HFFc6 (cell line): Measurements from ENCODE around the gene ETFRF1. TPM values are rescaled to one million over a fixed set of nuclear protein-coding genes. Genes with fewer than 3 reads are reported as not detected.

Source experiments
- DNase-seq: peaks from one replicate; pipeline ENCODE4 v3.0.0-alpha.2; 2018
- H3K27ac Mint-ChIP-seq: 2 replicates; pipeline ENCODE4 v1.8.0; 2020; ENCODE audit warnings: mild to moderate bottlenecking, mixed read lengths
- H3K27me3 Mint-ChIP-seq: 2 replicates; pipeline ENCODE4 v1.8.0; 2021; ENCODE audit warnings: mild to moderate bottlenecking, moderate library complexity, mixed read lengths; ENCODE audit not compliant: insufficient read depth
- H3K36me3 Mint-ChIP-seq: 2 replicates; pipeline ENCODE4 v1.8.0; 2021; ENCODE audit warnings: low read depth, mixed read lengths
- H3K4me1 Mint-ChIP-seq: 2 replicates; pipeline ENCODE4 v1.8.0; 2020; ENCODE audit warnings: low read depth, mixed read lengths
- H3K4me3 Mint-ChIP-seq: 2 replicates; pipeline ENCODE4 v1.8.0; 2020; ENCODE audit warnings: mild to moderate bottlenecking, moderate library complexity, mixed read lengths
- H3K9me3 Mint-ChIP-seq: 2 replicates; pipeline ENCODE4 v1.8.0; 2020; ENCODE audit warnings: mild to moderate bottlenecking, mixed read lengths
- total RNA-seq, 6 experiments: library from RNA; stranded (reverse); fragmentation: NEBNext Ultra II Directional; extraction: Animal tissue kit (Norgen Biotek cat#: 25700); gene quantifications; 2 replicates in 1 of 6; 3 replicates in 5 of 6; pipeline ENCODE4 v1.2.3, GENCODE V29; 2021
- TF ChIP-seq, protein P1 (sequence below): fragments of 200-600 bp; sonication (generic); IDR thresholded peaks from 2 replicates; pipeline ENCODE4 v1.5.0; 2021; ENCODE audit warnings: antibody characterized with exemption, mild to moderate bottlenecking

The ETFRF1 gene
- total RNA-seq, 6 experiments from 2014 or later: 19.1 to 29.2 (median 25.7) TPM

DNA sequence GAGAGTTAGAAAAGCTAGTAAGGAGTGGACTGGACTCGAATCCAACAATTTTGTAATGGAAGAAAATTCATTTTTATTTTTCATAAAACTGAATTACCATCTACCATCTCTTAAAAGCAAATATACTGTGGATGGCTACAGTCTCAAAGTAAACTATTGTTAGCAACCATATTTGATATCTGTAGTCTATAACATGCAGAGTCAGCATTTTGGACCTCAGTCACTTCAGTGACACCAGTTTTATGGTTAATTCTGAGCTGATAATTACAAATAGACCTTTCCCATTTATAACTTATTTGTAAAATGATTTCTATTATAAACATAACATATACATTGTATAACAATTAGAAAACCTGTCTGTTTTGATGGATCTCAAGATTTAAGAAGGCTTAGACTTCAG is 53.7 kb downstream of the ETFRF1 start:
- DNase-seq: no peak
- H3K27me3 Mint-ChIP-seq: peaks cover 4% of the 10 kb centered on the region
- peaks cover 26% of the 10 kb centered on the region for H3K4me1 Mint-ChIP-seq
- H3K9me3 Mint-ChIP-seq: no peaks in the 10 kb centered on the region
- TF ChIP-seq, protein P1, sequence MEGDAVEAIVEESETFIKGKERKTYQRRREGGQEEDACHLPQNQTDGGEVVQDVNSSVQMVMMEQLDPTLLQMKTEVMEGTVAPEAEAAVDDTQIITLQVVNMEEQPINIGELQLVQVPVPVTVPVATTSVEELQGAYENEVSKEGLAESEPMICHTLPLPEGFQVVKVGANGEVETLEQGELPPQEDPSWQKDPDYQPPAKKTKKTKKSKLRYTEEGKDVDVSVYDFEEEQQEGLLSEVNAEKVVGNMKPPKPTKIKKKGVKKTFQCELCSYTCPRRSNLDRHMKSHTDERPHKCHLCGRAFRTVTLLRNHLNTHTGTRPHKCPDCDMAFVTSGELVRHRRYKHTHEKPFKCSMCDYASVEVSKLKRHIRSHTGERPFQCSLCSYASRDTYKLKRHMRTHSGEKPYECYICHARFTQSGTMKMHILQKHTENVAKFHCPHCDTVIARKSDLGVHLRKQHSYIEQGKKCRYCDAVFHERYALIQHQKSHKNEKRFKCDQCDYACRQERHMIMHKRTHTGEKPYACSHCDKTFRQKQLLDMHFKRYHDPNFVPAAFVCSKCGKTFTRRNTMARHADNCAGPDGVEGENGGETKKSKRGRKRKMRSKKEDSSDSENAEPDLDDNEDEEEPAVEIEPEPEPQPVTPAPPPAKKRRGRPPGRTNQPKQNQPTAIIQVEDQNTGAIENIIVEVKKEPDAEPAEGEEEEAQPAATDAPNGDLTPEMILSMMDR: no peak
- no peaks in the 10 kb centered on the region for H3K36me3 Mint-ChIP-seq
- H3K27ac Mint-ChIP-seq: no peak overlapping the region
- peak overlapping the region; percentile 92; the same call in 1 of the 2 replicates for H3K4me3 Mint-ChIP-seq

GRCh38 chr12:25249931-25250738 is 55.1 kb downstream of the ETFRF1 start:
- Mint-ChIP-seq H3K4me3 (peak overlapping the region; percentile 92), H3K9me3 (no peaks in the 10 kb centered on the region), H3K27me3 (peaks cover 4% of the 10 kb centered on the region), H3K27ac (peak overlapping the region; percentile 88), H3K36me3 (no peaks in the 10 kb centered on the region), H3K4me1 (peaks cover 25% of the 10 kb centered on the region)
- no peak for DNase-seq
- TF ChIP-seq, protein P1: no peak

- H3K27ac Mint-ChIP-seq: peak within 1 kb of the TSS; percentile 88
Measured at GRCh38 chr12:25250744-25251730, 56.0 kb downstream of the ETFRF1 start, which contains the start of gene KRAS. TSS of gene KRAS (minus strand) at chr12:25250929.

DNA sequence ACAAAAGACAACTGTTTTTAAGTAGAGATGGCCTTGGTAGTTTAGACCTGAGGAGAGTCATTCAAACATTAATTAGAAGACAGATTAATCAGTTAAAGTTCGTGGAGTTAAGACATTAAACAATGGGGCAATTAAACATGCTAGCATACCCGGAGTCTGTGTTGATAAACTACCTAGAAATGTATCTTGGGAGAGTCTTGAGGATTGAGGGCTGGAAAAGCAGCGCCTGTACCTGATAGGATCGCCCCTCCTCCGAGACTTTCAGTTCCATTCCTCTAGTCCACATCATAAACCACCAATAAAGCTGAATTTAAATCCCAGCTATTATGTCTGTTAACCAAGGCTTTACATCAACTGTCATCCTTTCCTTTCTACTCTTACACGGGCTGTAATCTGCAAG is 56.7 kb downstream of the ETFRF1 start:
- Mint-ChIP-seq H3K27me3 (peaks cover 8% of the 10 kb centered on the region), H3K27ac (peak overlapping the region; percentile 20; the same call in 1 of the 2 replicates), H3K36me3 (no peaks in the 10 kb centered on the region), H3K4me3 (peak overlapping the region; percentile 78), H3K9me3 (no peaks in the 10 kb centered on the region), H3K4me1 (peaks cover 19% of the 10 kb centered on the region)
- DNase-seq: no peak
- TF ChIP-seq, protein P1: no peak

More at GRCh38 chr12:25250744-25251730, 56.0 kb downstream of the ETFRF1 start, which contains the start of gene KRAS:
- TF ChIP-seq, protein P1: no peak; the same call in 1 of the 2 replicates
- H3K27me3 Mint-ChIP-seq: peaks cover 8% of the 10 kb centered on the region
- peaks cover 19% of the 10 kb centered on the region for H3K4me1 Mint-ChIP-seq
- peak; percentile 97 for DNase-seq
- no peaks in the 10 kb centered on the region for H3K9me3 Mint-ChIP-seq
- peak within 1 kb of the TSS; percentile 92 for H3K4me3 Mint-ChIP-seq
- no peaks in the 10 kb centered on the region for H3K36me3 Mint-ChIP-seq

DNA sequence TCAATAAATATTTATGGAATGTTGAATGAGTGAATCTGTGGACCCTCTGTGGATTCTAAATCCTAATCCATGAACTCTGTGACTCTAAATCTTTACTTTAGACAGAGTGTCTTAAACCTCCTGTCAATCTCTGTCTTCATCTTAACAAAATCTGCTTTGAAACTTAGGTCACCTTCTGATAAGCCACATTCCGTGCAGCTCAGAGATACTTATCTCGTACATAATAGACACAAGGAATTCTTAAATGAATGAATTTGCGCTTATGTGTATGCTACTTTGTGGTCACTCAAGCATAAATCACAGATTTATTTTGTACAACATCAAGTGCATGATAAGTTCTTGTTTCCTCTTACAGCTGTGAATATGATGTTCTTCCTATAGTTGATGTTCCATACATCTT is 57.9 kb downstream of the ETFRF1 start:
- Mint-ChIP-seq H3K27ac (no peak overlapping the region), H3K4me3 (no peak overlapping the region), H3K9me3 (no peaks in the 10 kb centered on the region), H3K36me3 (no peaks in the 10 kb centered on the region), H3K4me1 (peaks cover 13% of the 10 kb centered on the region), H3K27me3 (peaks cover 8% of the 10 kb centered on the region)
- no peak for DNase-seq
- TF ChIP-seq, protein P1: no peak
